Right ventricle myocardium inferior (tissue), 1 donor: ENCODE results near the gene KRTAP12-2. TPM values are rescaled to one million over a fixed set of nuclear protein-coding genes. Genes with fewer than 3 reads are reported as not detected.
"Not testable (repeated sequence)": the region's sequence is repeated elsewhere in the genome, so short reads cannot be mapped to it uniquely, and the experiment has no call there.

Experiments used
- ATAC-seq: fragments of 200-7000 bp; cut with Tn5 transposase; one replicate; pipeline ENCODE4 v1.9.1; 2020; ENCODE audit warnings: mild to moderate bottlenecking, moderate library complexity
- DNase-seq: peaks from one replicate; pipeline ENCODE4 v3.0.0; 2021; ENCODE audit errors: missing footprints
- intact Hi-C: fragments of 100-400 bp; cut with DNase I; formaldehyde crosslinking; loops from one replicate; pipeline ENCODE4 v1.11.0; 2022
- total RNA-seq: library from RNA; stranded (reverse); fragmentation: NEBNext Ultra II Directional; extraction: Animal tissue kit (Norgen Biotek cat#: 25700); gene quantifications from one replicate; pipeline ENCODE4 v1.2.1, GENCODE V29; 2021
- donor health status: DM: no; HTN: yes; CAD: no; lungs with severe emphysema.

Gene KRTAP12-2
- total RNA-seq, 1 donor from 2014 or later = not detected

DNA sequence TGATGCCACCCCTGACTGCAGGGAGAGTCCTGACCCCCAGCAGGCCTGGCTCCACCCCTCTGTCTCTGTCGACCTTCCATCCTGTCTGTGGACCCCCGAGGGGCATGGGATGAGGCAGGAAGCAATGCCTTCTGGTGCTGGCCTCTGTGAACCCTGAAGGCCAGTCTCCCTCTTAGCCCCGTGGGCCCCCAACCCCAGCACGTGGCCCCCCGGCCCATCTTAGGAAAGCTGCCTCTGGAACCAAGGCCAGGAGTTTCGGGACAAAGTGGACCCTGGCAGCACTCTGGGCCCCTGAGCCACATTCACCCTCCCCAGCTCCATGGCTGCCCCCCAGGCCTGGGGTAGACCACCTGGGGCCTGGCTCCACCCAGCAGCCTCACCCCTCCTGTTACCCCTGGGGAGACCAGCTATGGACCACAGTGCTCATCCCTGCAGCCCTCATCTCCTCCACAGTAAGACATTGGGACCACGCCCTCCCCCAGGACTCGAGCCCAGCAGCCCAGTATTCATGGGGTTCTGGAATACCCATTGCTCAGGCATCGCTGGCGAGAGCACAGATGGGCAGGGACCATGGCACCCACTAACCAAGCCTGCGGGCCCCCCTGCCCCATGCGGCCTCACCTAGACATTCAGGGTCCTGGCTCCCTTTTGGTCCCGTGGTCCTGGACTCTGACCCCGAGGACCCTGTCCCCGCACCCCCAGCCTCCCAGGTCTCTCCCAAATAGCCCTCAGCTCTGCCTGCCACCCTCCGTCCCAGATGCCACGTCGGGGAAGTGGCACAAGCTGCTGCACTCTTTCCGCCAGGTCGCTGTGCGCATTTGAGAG, 28.0 kb downstream of the KRTAP12-2 start:
- not testable (repeated sequence) for DNase-seq, ATAC-seq

DNA sequence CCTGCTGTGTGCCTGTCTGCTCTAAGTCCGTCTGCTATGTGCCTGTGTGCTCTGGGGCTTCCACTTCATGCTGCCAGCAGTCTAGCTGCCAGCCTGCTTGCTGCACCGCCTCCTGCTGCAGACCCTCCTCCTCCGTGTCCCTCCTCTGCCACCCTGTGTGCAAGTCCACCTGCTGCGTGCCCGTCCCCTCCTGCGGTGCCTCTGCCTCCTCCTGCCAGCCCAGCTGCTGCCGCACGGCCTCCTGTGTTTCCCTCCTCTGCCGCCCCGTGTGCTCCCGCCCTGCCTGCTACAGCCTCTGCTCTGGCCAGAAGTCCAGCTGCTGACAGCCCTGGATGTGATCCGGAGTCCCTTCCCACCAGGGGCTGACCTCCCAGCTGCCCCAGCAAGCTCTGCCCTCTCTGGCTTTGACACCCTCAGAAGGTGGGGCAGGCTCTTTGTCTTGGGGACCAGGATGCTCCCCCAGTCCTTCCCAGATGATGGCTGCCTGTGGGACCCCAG, 28.8 kb downstream of the KRTAP12-2 start:
- ATAC-seq, DNase-seq, intact Hi-C loops: not testable (repeated sequence)

More for the DNA sequence above, 28.0 kb downstream of the KRTAP12-2 start:
- intact Hi-C loops = not testable (repeated sequence)

DNA sequence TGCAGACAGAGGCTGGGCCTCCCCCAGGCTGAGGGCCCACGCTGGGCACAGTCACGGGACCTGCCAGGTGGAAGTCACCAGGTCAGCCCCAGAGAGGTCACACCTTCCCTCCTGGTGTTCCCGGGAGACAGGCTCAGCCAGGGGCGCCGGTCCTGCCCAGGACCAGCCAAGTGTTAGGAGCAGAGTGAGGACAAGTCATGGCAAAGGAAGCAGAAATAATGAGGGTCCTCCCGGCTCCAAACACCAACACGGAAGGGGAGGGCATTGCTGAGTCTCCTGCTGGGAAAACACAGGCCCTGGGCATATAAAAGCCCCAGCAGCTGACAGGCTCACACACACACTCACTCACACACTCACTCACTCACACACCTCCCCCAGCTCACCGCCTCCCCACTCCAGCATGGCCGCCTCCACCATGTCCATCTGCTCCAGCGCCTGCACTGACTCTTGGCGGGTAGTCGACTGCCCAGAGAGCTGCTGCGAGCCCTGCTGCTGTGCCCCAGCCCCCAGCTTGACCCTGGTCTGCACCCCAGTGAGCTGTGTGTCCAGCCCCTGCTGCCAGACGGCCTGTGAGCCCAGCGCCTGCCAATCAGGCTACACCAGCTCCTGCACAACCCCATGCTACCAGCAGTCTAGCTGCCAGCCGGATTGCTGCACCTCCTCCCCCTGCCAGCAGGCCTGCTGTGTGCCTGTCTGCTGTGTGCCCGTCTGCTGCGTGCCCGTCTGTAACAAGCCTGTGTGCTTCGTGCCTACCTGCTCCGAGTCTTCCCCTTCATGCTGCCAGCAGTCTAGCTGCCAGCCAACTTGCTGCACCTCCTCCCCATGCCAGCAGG, 29.5 kb downstream of the KRTAP12-2 start, which contains the start of gene KRTAP10-10:
Gene KRTAP10-10, plus strand, starts transcription at position 339 of the 833 bp plus-strand sequence. Its CDS starts 62 bp downstream, at position 401.
- intact Hi-C loops = no loop called here
- ATAC-seq = no peak
- DNase-seq = no peak

DNA sequence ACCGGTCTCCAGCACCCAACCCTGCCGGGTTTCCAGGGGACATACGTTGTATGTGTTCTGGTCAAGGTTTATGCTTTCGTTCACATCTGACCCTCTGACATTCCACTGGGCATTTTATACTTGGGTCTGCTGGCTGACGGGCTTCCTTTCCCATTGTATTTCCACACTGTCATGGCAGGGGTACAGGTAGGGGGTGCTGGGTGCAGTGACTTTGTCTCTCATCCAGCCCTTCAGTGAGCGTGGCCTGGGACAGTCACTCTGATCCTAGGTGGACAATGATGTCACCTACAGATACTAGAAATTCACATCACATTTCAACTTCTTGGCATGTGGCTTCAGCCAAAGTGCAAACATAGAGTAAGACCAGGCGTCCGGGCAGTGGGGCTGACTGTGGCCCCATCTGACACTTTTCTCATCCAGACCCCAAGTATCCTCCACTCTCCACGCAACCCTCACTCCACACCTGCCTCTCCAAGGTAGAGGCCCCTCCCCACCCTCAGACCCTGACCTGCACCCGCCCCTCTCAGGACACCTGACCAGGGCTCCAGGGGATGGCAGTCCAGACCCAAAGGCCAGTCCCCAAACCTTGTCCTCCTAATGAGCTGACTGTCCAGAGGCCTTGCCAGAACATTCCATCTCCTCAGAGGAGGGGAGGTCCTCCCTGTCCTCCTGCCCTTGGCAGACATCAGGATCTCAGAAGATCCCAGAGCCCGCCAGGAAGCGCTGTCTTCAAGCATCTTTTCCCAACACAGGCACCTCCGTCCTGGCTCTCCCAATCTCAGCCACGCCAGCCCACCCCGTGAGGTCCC, 30.3 kb downstream of the KRTAP12-2 start:
- intact Hi-C loops = no loop called here
- DNase-seq = no peak
- ATAC-seq = no peak

DNA sequence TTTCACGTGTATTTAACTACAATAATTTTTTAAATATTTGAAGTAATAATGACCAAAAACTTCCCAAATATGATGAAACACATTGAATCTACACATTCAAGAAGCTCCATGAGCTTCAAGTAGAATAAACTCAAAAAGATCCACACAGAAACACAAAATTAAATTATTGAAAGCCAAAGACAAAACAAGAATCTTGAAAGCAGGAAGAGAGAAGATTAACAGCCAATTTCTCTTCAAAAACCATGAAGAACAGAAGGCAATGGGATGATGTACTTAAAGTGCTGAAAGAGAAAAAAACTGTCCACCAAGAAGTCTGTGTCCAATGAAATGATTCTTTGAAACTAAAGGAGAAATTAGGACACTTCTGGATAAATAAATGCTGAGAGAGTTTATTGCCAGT, 34.7 kb downstream of the KRTAP12-2 start:
- DNase-seq = no peak
- ATAC-seq = no peak
- intact Hi-C loops = no loop called here

DNA sequence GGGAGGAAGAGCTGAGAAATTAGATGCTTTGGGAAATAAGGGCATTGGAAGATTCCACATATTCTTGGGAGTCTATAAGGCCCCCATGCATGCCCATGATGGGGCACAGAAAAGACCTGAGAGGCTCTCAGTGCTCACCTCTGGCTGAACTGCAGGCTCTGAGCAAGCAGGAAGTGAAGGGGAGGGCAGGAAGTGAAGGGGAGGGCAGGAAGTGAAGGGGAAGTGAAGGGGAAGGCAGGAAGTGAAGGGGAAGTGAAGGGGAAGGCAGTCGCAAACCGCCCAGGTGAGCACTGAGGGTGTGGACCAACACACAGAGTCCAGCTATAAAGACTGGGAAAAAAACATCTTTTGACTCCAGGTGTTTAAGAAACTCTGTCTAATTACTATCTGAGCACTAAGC, 36.3 kb downstream of the KRTAP12-2 start:
- DNase-seq = no peak
- intact Hi-C loops = no loop called here
- ATAC-seq = no peak

DNA sequence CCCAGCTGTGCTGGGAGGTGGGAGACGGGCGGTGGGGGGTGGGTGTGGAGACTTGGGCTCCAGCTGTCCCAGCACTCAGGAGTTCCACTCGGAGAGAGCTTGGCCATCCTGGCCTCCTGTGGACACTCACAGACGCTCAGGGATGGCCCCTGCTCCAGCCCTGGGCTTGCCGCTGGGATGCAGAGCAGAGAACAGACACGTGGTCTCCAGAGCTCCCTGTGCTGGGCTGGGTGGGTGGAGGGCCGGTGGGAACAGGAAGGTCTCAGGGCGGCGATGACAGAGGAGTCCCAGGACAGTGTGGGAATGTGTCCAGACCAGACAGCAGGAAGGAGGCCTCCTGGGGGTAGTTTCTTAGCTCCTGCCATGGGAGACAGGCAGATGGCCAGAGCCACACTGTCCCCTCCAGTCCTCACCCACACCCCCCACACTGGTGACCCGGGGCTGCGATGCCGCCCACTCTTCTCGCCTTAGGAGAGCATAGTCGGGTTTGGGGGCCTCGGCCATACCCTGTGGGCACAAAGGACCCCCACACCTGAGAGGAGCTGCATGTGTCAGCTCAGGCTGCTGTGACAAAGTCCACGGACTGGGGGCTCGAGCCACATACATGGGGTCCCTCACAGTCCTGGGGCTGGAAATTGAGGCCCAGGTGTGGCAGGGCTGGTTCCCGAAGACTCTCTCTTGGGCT, 37.9 kb downstream of the KRTAP12-2 start:
- peak; percentile 42 for ATAC-seq
- intact Hi-C loops = no loop called here
- no peak for DNase-seq

DNA sequence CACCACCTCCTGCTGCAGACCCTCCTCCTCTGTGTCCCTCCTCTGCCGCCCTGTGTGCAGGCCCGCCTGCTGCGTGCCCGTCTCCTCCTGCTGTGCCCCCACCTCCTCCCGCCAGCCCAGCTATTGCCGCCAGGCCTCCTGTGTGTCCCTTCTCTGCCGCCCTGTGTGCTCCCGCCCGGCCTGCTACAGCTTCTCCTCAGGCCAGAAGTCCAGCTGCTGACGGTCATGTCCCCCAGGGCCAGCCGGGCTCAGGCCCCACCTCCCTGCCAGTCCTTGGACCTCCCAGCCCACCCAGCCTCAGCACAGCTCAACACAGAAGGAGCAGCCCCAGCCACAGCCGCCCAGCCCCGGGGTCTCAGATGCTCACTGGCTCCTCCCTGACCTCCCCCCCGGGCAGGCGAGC, 38.9 kb downstream of the KRTAP12-2 start:
- DNase-seq, intact Hi-C loops, ATAC-seq: not testable (repeated sequence)

DNA sequence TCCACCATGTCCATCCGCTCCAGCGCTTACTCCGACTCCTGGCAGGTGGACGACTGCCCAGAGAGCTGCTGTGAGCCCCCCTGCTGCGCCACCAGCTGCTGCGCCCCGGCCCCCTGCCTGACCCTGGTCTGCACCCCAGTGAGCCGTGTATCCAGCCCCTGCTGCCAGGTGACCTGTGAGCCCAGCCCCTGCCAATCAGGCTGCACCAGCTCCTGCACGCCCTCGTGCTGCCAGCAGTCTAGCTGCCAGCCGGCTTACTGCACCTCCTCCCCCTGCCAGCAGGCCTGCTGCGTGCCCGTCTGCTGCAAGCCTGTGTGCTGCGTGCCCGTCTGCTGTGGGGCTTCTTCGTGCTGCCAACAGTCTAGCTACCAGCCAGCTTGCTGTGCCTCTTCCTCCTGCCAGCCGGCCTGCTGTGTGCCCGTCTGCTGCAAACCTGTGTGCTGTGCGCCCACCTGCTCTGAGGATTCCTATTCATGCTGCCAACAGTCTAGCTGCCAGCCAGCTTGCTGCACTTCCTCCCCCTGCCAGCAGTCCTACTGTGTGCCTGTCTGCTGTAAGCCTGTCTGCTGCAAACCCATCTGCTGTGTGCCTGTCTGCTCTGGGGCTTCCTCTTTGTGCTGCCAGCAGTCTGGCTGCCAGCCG, 39.4 kb downstream of the KRTAP12-2 start:
- DNase-seq = not testable (repeated sequence)

DNA sequence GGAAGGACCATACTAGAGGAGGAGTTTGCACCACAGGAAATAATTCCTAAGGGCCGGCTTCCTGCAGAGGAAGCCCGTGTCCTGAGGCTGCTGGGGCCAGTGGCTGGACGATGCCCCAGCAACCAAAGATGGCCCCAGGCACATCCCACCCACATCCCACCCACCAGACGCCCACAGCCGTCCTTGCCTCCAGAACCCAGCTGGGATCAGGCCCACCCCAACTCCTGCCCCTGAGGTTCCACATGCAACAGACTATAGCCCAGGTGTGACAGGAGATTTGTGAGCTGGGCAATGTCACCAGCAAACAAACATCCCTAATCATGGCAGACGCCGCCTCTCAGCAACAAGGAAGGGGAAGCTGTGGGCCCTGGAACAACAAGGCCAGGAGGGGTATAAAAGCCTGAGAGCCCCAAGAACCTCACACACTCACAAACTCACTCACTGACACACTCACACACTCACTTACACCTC, 40.0 kb downstream of the KRTAP12-2 start, which contains the start of gene KRTAP10-9:
Gene KRTAP10-9, plus strand, starts transcription at position 421 of the 471 bp plus-strand sequence. CDS start 79 bp downstream, outside the sequence.
- intact Hi-C loops = no loop called here
- ATAC-seq = no peak
- no peak for DNase-seq

More for the DNA sequence above, 39.4 kb downstream of the KRTAP12-2 start:
- intact Hi-C loops, ATAC-seq: not testable (repeated sequence)

DNA sequence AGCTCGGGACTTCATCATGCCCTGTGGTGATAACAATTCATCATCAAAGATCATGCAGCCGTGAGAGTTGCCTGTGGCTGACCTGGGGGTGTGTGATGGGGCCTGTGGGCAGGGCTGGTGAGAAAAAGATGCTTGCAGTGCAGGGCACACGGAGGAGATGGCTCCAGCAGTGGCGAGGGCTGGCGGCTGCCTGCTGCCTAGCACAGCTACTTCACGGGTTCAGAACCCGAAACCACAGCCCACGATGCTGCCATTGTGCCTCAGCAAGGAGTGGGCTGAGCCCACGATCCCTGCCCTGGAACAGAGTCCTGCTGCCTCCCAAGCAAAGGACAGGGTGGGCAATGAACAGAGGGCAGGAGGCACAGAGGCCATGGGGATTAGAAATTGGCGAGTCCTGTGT, 40.5 kb downstream of the KRTAP12-2 start:
- ATAC-seq (no peak), DNase-seq (no peak)
- intact Hi-C loops = no loop called here

DNA sequence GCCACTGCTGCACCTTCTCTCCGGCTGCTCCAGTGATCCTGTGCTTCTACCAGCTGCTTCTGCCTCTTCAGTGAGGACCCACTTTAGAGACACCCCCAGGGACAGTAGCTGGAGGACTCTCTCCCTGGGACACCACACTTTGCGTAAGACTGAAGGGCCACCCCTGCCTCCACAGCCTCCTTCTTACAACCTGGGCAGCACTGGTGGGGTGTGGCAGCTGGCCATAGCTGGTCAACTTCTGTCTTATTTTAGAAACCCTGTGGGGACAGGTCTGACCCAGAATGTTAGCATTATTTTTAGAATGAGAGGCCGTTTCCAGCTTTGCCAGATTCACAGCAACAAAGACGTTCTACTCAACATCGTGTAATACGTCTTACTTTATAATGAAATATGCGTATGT, 41.0 kb downstream of the KRTAP12-2 start:
- intact Hi-C loops = no loop called here
- ATAC-seq (no peak), DNase-seq (no peak)

DNA sequence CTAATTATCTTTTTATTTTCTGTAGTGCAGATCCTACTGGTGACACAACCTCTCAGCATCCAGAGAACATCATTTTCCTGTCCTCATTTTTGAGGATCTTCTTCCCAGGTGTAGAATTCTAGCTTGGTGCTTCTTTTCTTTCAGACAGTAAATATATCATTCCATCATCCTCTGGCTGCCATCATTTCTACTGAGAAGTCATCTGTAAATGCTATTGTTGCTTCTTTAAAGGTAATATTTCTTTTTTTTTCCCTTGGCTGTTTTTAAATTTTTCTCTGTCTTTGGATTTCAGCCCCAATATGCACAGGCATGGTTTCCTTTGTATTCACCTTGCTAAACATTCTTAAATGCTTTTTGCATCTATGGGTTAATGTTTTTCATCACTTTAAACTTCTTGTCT, 43.2 kb downstream of the KRTAP12-2 start:
- no peak for ATAC-seq
- intact Hi-C loops = no loop called here
- DNase-seq = no peak

DNA sequence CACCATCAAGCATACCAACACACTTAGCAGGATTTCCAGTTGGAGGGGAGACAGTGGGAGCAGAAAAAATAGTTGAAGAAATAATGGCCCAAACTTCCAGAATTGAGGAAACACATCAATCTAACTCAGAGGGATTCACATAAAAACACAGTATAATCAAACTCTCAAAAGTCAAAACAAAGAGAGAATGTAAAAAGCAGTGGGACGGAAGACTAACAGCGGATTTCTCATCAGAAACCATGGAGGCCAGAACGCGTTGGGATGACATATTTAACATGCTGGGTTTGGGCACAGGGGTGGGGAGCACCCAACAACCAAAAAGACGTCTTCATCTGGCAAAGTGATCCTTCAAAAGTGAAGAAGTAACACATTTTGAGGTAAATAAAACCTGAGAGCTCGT, 46.8 kb downstream of the KRTAP12-2 start:
- DNase-seq (no peak), ATAC-seq (no peak)
- intact Hi-C loops = loop anchor here (10.0 kb wide), 1 partner anchor 125 kb away; no protein-coding TSS in a partner anchor

DNA sequence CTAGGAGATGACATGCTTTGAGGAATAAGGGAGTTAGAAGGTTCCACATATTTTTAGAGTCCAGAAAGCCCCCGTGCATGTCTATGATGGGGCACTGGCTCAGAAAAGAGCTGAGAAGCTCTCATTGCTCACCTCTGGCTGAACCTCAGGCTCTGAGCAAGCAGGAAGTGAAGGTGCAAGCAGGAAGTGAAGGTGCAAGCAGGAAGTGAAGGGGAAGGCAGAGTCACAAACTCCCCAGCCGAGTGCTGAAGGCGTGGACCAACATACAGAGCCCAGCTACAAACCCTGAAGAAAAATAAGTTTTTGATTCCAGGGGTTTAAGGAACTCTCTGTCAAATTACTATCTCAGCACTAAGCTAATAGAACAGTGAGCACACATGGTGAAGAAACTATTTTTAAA, 47.8 kb downstream of the KRTAP12-2 start:
- ATAC-seq (no peak), DNase-seq (no peak)
- intact Hi-C loops = loop anchor here (10.0 kb wide), 1 partner anchor 126 kb away; no protein-coding TSS in a partner anchor

DNA sequence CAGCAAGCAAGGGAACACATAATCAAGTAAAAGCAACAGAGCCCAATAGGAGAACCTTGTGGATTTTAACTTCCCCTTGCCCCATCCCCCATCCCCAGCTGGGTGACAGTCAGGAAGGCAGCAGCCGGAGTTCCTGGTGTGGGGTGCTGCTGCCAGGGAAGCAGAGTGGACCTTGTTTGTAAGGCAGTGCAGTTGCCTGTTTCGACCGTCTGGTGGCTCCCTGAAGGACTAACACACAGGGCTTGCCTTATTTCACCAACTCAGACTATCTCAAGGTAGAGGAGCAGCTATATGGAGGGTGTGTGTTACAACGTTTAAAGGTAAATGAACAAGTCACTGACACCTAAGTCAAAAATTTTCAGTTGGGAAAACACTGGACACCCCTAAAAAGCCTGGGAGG, 48.2 kb downstream of the KRTAP12-2 start:
- intact Hi-C loops = loop anchor here (10.0 kb wide), 1 partner anchor 126 kb away; no protein-coding TSS in a partner anchor
- peak; percentile 77 for ATAC-seq
- DNase-seq = peak; percentile 77

DNA sequence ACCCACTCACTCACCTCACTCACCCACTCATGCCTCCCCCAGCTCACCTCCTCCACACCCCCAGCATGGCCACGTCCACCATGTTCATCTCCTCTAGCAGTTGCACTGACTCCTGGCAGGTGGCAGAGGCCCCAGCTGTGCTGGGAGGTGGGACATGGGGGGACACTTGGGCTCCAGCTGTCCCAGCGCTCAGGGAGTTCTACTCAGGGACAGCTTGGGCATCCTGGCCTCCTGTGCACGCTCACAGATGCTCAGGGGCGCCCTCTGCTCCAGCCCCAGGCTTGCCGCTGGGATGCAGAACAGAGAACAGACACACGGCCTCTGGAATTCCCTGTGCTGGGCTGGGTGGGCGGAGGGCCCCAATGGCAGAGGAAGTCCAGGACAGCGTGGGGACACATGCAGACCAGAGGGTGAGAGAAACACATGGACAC, 49.6 kb downstream of the KRTAP12-2 start:
- no peak for ATAC-seq
- DNase-seq = peak; percentile 43
- intact Hi-C loops = loop anchor here (10.0 kb wide), 1 partner anchor 128 kb away; no protein-coding TSS in a partner anchor
